ENCODE data around the gene NCK2.

NCK2 gene

GRCh38 chr2:105808423-105809096 is 63.8 kb downstream of the NCK2 start:
- H3K4me1 ChIP-seq (ENCODE audit: control insufficient read depth, insufficient read depth, low read depth, low read length) = peaks cover 8% of the 10 kb centered on the region
- no peak overlapping the region for H3K18ac ChIP-seq (ENCODE audit: low read depth in 1 of 2, low read length in 2 of 2)
- H3K14ac ChIP-seq (ENCODE audit: low read length in 2 of 2) = no peak overlapping the region
- H3K9ac ChIP-seq (ENCODE audit: low read length) = no peak overlapping the region
- H2AFZ ChIP-seq (ENCODE audit: low read depth, low read length) = no peak overlapping the region
- no peak overlapping the region for H2BK5ac ChIP-seq (ENCODE audit: low read depth, low read length, poor library complexity, severe bottlenecking)
- H3K4ac ChIP-seq (ENCODE audit: low read depth in 1 of 2, low read length in 2 of 2) = no peak overlapping the region
- H3K79me1 ChIP-seq (replicated peaks; ENCODE audit: low read length, poor library complexity, severe bottlenecking) = peaks cover 47% of the 10 kb centered on the region
- WGBS = 92% methylated on average over 8 of the region's 8 CpGs
- H4K8ac ChIP-seq (ENCODE audit: low read length) = no peak overlapping the region
- H3K27me3 ChIP-seq (ENCODE audit: control insufficient read depth in 1 of 2, insufficient read depth in 1 of 2, low read length in 2 of 2) = no peaks in the 10 kb centered on the region
- H2BK120ac ChIP-seq (ENCODE audit: low read depth, low read length) = no peak overlapping the region
- no peak for DNase-seq
- no peaks in the 10 kb centered on the region for H3K9me3 ChIP-seq (ENCODE audit: control insufficient read depth, low read length)
- H3K4me2 ChIP-seq (ENCODE audit: low read length, poor library complexity, severe bottlenecking) = no peak overlapping the region
- H3K23ac ChIP-seq (ENCODE audit: low read length in 2 of 2) = no peak overlapping the region
- H3K4me3 ChIP-seq (ENCODE audit: insufficient read depth in 1 of 2, low read depth in 1 of 2, low read length in 2 of 2) = no peak overlapping the region
- H2BK15ac ChIP-seq (ENCODE audit: low read depth, poor library complexity, severe bottlenecking) = no peak overlapping the region
- no peak overlapping the region for H2BK12ac ChIP-seq (ENCODE audit: low read length in 2 of 2)
- H3K36me3 ChIP-seq (ENCODE audit: control insufficient read depth in 1 of 2, insufficient read depth in 2 of 2, low read depth in 1 of 2, low read length in 2 of 2) = no peaks in the 10 kb centered on the region
- H2AK5ac ChIP-seq (ENCODE audit: low read length, severe bottlenecking) = no peak overlapping the region
- no peak overlapping the region for H3K27ac ChIP-seq (ENCODE audit: low read length, poor library complexity, severe bottlenecking)
- H4K91ac ChIP-seq (ENCODE audit: low read length) = no peak overlapping the region

GRCh38 chr2:105809097-105809473 is 64.4 kb downstream of the NCK2 start:
- Histone ChIP-seq H3K4ac (ENCODE audit: low read depth in 1 of 2, low read length in 2 of 2) (no peak overlapping the region), H3K23ac (ENCODE audit: low read length in 2 of 2) (no peak overlapping the region), H3K4me2 (ENCODE audit: low read length, poor library complexity, severe bottlenecking) (no peak overlapping the region), H3K36me3 (ENCODE audit: control insufficient read depth in 1 of 2, insufficient read depth in 2 of 2, low read depth in 1 of 2, low read length in 2 of 2) (no peaks in the 10 kb centered on the region), H3K27me3 (ENCODE audit: control insufficient read depth in 1 of 2, insufficient read depth in 1 of 2, low read length in 2 of 2) (no peaks in the 10 kb centered on the region), H3K79me1 (replicated peaks; ENCODE audit: low read length, poor library complexity, severe bottlenecking) (peaks cover 50% of the 10 kb centered on the region), H2AK5ac (ENCODE audit: low read length, severe bottlenecking) (no peak overlapping the region), H3K14ac (ENCODE audit: low read length in 2 of 2) (no peak overlapping the region), H3K27ac (ENCODE audit: low read length, poor library complexity, severe bottlenecking) (no peak overlapping the region), H2BK12ac (ENCODE audit: low read length in 2 of 2) (no peak overlapping the region), H3K4me1 (ENCODE audit: control insufficient read depth, insufficient read depth, low read depth, low read length) (peaks cover 8% of the 10 kb centered on the region), H2BK5ac (ENCODE audit: low read depth, low read length, poor library complexity, severe bottlenecking) (no peak overlapping the region), H3K18ac (ENCODE audit: low read depth in 1 of 2, low read length in 2 of 2) (no peak overlapping the region), H4K8ac (ENCODE audit: low read length) (no peak overlapping the region), H2BK15ac (ENCODE audit: low read depth, poor library complexity, severe bottlenecking) (no peak overlapping the region), H3K4me3 (ENCODE audit: insufficient read depth in 1 of 2, low read depth in 1 of 2, low read length in 2 of 2) (no peak overlapping the region), H3K9me3 (ENCODE audit: control insufficient read depth, low read length) (no peaks in the 10 kb centered on the region), H2AFZ (ENCODE audit: low read depth, low read length) (no peak overlapping the region), H3K9ac (ENCODE audit: low read length) (no peak overlapping the region), H2BK120ac (ENCODE audit: low read depth, low read length) (no peak overlapping the region), H4K91ac (ENCODE audit: low read length) (no peak overlapping the region)
- DNase-seq = peak; percentile 7
- 97% methylated on average over 4 of the region's 4 CpGs for WGBS

GRCh38 chr2:105809723-105810122 is 65.0 kb downstream of the NCK2 start:
- Histone ChIP-seq H3K14ac (ENCODE audit: low read length in 2 of 2) (no peak overlapping the region), H3K18ac (ENCODE audit: low read depth in 1 of 2, low read length in 2 of 2) (no peak overlapping the region), H3K4me1 (ENCODE audit: control insufficient read depth, insufficient read depth, low read depth, low read length) (peaks cover 7% of the 10 kb centered on the region), H4K91ac (ENCODE audit: low read length) (no peak overlapping the region), H3K27me3 (ENCODE audit: control insufficient read depth in 1 of 2, insufficient read depth in 1 of 2, low read length in 2 of 2) (no peaks in the 10 kb centered on the region), H3K27ac (ENCODE audit: low read length, poor library complexity, severe bottlenecking) (no peak overlapping the region), H2AFZ (ENCODE audit: low read depth, low read length) (no peak overlapping the region), H3K23ac (ENCODE audit: low read length in 2 of 2) (no peak overlapping the region), H2BK15ac (ENCODE audit: low read depth, poor library complexity, severe bottlenecking) (no peak overlapping the region), H3K36me3 (ENCODE audit: control insufficient read depth in 1 of 2, insufficient read depth in 2 of 2, low read depth in 1 of 2, low read length in 2 of 2) (peaks cover 0 to 3% of the 10 kb centered on the region in 2 experiments), H2AK5ac (ENCODE audit: low read length, severe bottlenecking) (no peak overlapping the region), H3K4me2 (ENCODE audit: low read length, poor library complexity, severe bottlenecking) (no peak overlapping the region), H4K8ac (ENCODE audit: low read length) (no peak overlapping the region), H2BK5ac (ENCODE audit: low read depth, low read length, poor library complexity, severe bottlenecking) (no peak overlapping the region), H2BK12ac (ENCODE audit: low read length in 2 of 2) (no peak overlapping the region), H3K79me1 (replicated peaks; ENCODE audit: low read length, poor library complexity, severe bottlenecking) (peaks cover 53% of the 10 kb centered on the region), H3K4me3 (ENCODE audit: insufficient read depth in 1 of 2, low read depth in 1 of 2, low read length in 2 of 2) (no peak overlapping the region), H2BK120ac (ENCODE audit: low read depth, low read length) (no peak overlapping the region), H3K9ac (ENCODE audit: low read length) (no peak overlapping the region), H3K9me3 (ENCODE audit: control insufficient read depth, low read length) (no peaks in the 10 kb centered on the region), H3K4ac (ENCODE audit: low read depth in 1 of 2, low read length in 2 of 2) (no peak overlapping the region)
- WGBS = 86% methylated on average over 3 of the region's 3 CpGs
- no peak for DNase-seq

GRCh38 chr2:105812180-105813044 is 67.7 kb downstream of the NCK2 start:
- Histone ChIP-seq H3K23ac (ENCODE audit: low read length in 2 of 2) (no peak overlapping the region), H2BK5ac (ENCODE audit: low read depth, low read length, poor library complexity, severe bottlenecking) (no peak overlapping the region), H3K27ac (ENCODE audit: low read length, poor library complexity, severe bottlenecking) (no peak overlapping the region), H4K91ac (ENCODE audit: low read length) (no peak overlapping the region), H3K4me3 (ENCODE audit: insufficient read depth in 1 of 2, low read depth in 1 of 2, low read length in 2 of 2) (peak overlapping the region in 1 of 2 experiments; percentile 47), H3K4ac (ENCODE audit: low read depth in 1 of 2, low read length in 2 of 2) (no peak overlapping the region), H3K4me2 (ENCODE audit: low read length, poor library complexity, severe bottlenecking) (no peak overlapping the region), H3K9ac (ENCODE audit: low read length) (peak overlapping the region; percentile 59), H2BK12ac (ENCODE audit: low read length in 2 of 2) (no peak overlapping the region), H2BK15ac (ENCODE audit: low read depth, poor library complexity, severe bottlenecking) (no peak overlapping the region), H3K79me1 (replicated peaks; ENCODE audit: low read length, poor library complexity, severe bottlenecking) (peaks cover 54% of the 10 kb centered on the region), H3K9me3 (ENCODE audit: control insufficient read depth, low read length) (no peaks in the 10 kb centered on the region), H3K14ac (ENCODE audit: low read length in 2 of 2) (no peak overlapping the region), H3K4me1 (ENCODE audit: control insufficient read depth, insufficient read depth, low read depth, low read length) (peaks cover 4% of the 10 kb centered on the region), H2AK5ac (ENCODE audit: low read length, severe bottlenecking) (no peak overlapping the region), H3K36me3 (ENCODE audit: control insufficient read depth in 1 of 2, insufficient read depth in 2 of 2, low read depth in 1 of 2, low read length in 2 of 2) (peaks cover 3 to 4% of the 10 kb centered on the region in 2 experiments), H3K18ac (ENCODE audit: low read depth in 1 of 2, low read length in 2 of 2) (no peak overlapping the region), H4K8ac (ENCODE audit: low read length) (no peak overlapping the region), H2BK120ac (ENCODE audit: low read depth, low read length) (no peak overlapping the region), H2AFZ (ENCODE audit: low read depth, low read length) (no peak overlapping the region), H3K27me3 (ENCODE audit: control insufficient read depth in 1 of 2, insufficient read depth in 1 of 2, low read length in 2 of 2) (no peaks in the 10 kb centered on the region)
- peak; percentile 48 for DNase-seq
- WGBS = 94% methylated on average over 12 of the region's 12 CpGs

All from mesenchymal stem cell (in vitro differentiated cells and primary cell).